PFSK-1 (cell line): ENCODE data around the gene CCDC8.

ENCODE experiments used
- FOXP2 ChIP-seq: optimal IDR thresholded peaks from 2 replicates; pipeline ENCODE3; 2011; ENCODE audit warnings: borderline replicate concordance, control low read depth, inconsistent platforms; ENCODE audit not compliant: insufficient read depth; ENCODE audit errors: extremely low read length, extremely low read depth
- POLR2AphosphoS5 ChIP-seq: IDR thresholded peaks from 2 replicates; pipeline ENCODE4 v1.6.1; 2012; ENCODE audit warnings: low read depth, mild to moderate bottlenecking, control low read depth, low read length, moderate library complexity

GRCh38 chr19:46402725-46403124, 10.6 kb downstream of the CCDC8 start:
- TF ChIP-seq POLR2AphosphoS5 = no peak
- no peak for TF ChIP-seq FOXP2
